Neural progenitor cell (in vitro differentiated cells): ENCODE measurements around the gene AMMECR1. TPM values are rescaled to one million over a fixed set of nuclear protein-coding genes. Genes with fewer than 3 reads are reported as not detected.

Experiments
- DNase-seq: peaks from one replicate; pipeline ENCODE4 v3.0.0-alpha.2; 2016; ENCODE audit warnings: low spot score
- H2AFZ ChIP-seq: fragments of 200-600 bp; sonication (generic); replicated peaks from 2 replicates; pipeline ENCODE4 v1.6.1; 2016; ENCODE audit warnings: antibody characterized with exemption
- H3F3A ChIP-seq: fragments of 200-600 bp; sonication (generic); 2 replicates; pipeline ENCODE4 v1.6.1; 2016; ENCODE audit warnings: antibody characterized with exemption, low read depth
- H3K27ac ChIP-seq: fragments of 200-600 bp; sonication (generic); 2 replicates; pipeline ENCODE4 v1.5.1; 2016; ENCODE audit warnings: mild to moderate bottlenecking
- H3K27me3 ChIP-seq: fragments of 200-600 bp; sonication (generic); 2 replicates; pipeline ENCODE4 v1.6.1; 2016; ENCODE audit warnings: mild to moderate bottlenecking, moderate library complexity
- H3K36me3 ChIP-seq: fragments of 200-600 bp; sonication (generic); 2 replicates; pipeline ENCODE4 v1.5.1; 2016
- H3K4me1 ChIP-seq: fragments of 200-600 bp; sonication (generic); 2 replicates; pipeline ENCODE4 v1.6.1; 2016; ENCODE audit warnings: mixed run types
- H3K4me2 ChIP-seq: fragments of 200-600 bp; sonication (generic); 2 replicates; pipeline ENCODE4 v1.6.1; 2016
- H3K4me3 ChIP-seq: fragments of 200-600 bp; sonication (generic); 2 replicates; pipeline ENCODE4 v1.5.1; 2016
- H3K79me2 ChIP-seq: fragments of 200-600 bp; sonication (generic); 2 replicates; pipeline ENCODE4 v1.6.1; 2016; ENCODE audit warnings: low read depth
- H3K9ac ChIP-seq: fragments of 200-600 bp; sonication (generic); 2 replicates; pipeline ENCODE4 v1.6.1; 2016
- H3K9me3 ChIP-seq: fragments of 200-600 bp; sonication (generic); 2 replicates; pipeline ENCODE4 v1.5.1; 2016; ENCODE audit warnings: low read depth
- H4K20me1 ChIP-seq: fragments of 200-600 bp; sonication (generic); 2 replicates; pipeline ENCODE4 v1.6.1; 2016; ENCODE audit warnings: low read depth
- H3K27ac Mint-ChIP-seq: 3 replicates; pipeline ENCODE4 v1.8.0; 2021; ENCODE audit warnings: mixed read lengths
- H3K27me3 Mint-ChIP-seq: 2 replicates; pipeline ENCODE4 v1.8.0; 2022; ENCODE audit warnings: low read depth, mild to moderate bottlenecking, inconsistent platforms, moderate library complexity, mixed read lengths; ENCODE audit not compliant: insufficient read depth
- H3K36me3 Mint-ChIP-seq: 3 replicates; pipeline ENCODE4 v1.8.0; 2021; ENCODE audit warnings: mixed read lengths
- H3K4me1 Mint-ChIP-seq: 3 replicates; pipeline ENCODE4 v1.8.0; 2021; ENCODE audit warnings: mixed read lengths
- H3K4me3 Mint-ChIP-seq: 3 replicates; pipeline ENCODE4 v1.8.0; 2021; ENCODE audit warnings: mild to moderate bottlenecking, moderate library complexity, mixed read lengths
- H3K9me3 Mint-ChIP-seq: 3 replicates; pipeline ENCODE4 v1.8.0; 2020; ENCODE audit warnings: mixed read lengths
- EZH2 ChIP-seq: fragments of 200-600 bp; sonication (generic); IDR thresholded peaks from 2 replicates; pipeline ENCODE4 v1.6.1; 2017; ENCODE audit warnings: antibody characterized with exemption, mild to moderate bottlenecking, moderate library complexity
- EZH2phosphoT487 ChIP-seq: fragments of 200-600 bp; sonication (generic); IDR thresholded peaks from 2 replicates; pipeline ENCODE4 v1.6.1; 2017; ENCODE audit warnings: antibody characterized with exemption
- total RNA-seq: library from RNA; depleted of rRNA; stranded (reverse); fragments of >200 nt; gene quantifications from 2 replicates; pipeline ENCODE4 v1.2.3, GENCODE V29; 2015; ENCODE audit warnings: low replicate concordance
- TF ChIP-seq, protein P1 (sequence below): fragments of 200-600 bp; sonication (generic); IDR thresholded peaks from 2 replicates; pipeline ENCODE4 v1.5.1; 2017; ENCODE audit warnings: antibody characterized with exemption, mild to moderate bottlenecking

AMMECR1 gene
- total RNA-seq, 1 donor from 2014 or later: 20.3 TPM

DNA sequence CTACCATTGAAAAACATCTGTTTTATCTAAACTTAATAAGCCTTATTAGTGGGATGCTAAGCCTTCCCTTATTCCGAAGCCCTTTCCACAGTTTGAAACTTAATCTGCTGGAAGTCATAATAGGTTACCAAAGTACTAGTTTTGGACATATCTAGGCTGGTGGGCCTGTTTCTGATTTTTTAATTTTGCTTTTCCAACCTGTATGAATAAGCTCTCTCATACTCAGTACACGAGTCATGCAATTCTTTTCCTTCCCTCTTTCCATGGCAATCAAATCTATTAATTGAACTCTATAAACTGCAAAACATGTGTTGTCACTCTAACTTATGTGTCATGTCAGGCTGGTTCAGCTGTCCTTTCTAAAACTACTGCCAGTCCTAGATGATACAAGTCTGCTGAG lies 91.0 kb downstream of the AMMECR1 start:
- Mint-ChIP-seq H3K4me3 (no peak overlapping the region), H3K4me1 (peaks cover 5% of the 10 kb centered on the region), H3K27me3 (peaks cover 2% of the 10 kb centered on the region), H3K27ac (no peak overlapping the region), H3K36me3 (peaks cover 14% of the 10 kb centered on the region), H3K9me3 (peaks cover 16% of the 10 kb centered on the region)
- no peaks in the 10 kb centered on the region for H4K20me1 ChIP-seq
- H3K9ac ChIP-seq: no peak overlapping the region
- H3K79me2 ChIP-seq: no peaks in the 10 kb centered on the region
- peaks cover under 1% of the 10 kb centered on the region for H3K9me3 ChIP-seq
- H2AFZ ChIP-seq: no peak overlapping the region
- no peaks in the 10 kb centered on the region for H3K27me3 ChIP-seq
- H3K4me2 ChIP-seq: no peak overlapping the region
- no peaks in the 10 kb centered on the region for H3F3A ChIP-seq
- H3K27ac ChIP-seq: no peak overlapping the region
- H3K36me3 ChIP-seq: no peaks in the 10 kb centered on the region
- no peak overlapping the region for H3K4me3 ChIP-seq
- no peak for DNase-seq
- no peaks in the 10 kb centered on the region for H3K4me1 ChIP-seq
- TF ChIP-seq EZH2phosphoT487 (no peak), EZH2 (no peak)
- TF ChIP-seq, protein P1, sequence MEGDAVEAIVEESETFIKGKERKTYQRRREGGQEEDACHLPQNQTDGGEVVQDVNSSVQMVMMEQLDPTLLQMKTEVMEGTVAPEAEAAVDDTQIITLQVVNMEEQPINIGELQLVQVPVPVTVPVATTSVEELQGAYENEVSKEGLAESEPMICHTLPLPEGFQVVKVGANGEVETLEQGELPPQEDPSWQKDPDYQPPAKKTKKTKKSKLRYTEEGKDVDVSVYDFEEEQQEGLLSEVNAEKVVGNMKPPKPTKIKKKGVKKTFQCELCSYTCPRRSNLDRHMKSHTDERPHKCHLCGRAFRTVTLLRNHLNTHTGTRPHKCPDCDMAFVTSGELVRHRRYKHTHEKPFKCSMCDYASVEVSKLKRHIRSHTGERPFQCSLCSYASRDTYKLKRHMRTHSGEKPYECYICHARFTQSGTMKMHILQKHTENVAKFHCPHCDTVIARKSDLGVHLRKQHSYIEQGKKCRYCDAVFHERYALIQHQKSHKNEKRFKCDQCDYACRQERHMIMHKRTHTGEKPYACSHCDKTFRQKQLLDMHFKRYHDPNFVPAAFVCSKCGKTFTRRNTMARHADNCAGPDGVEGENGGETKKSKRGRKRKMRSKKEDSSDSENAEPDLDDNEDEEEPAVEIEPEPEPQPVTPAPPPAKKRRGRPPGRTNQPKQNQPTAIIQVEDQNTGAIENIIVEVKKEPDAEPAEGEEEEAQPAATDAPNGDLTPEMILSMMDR: no peak

GRCh38 chrX:110224926-110225617 lies 92.8 kb downstream of the AMMECR1 start:
- no peaks in the 10 kb centered on the region for H3K36me3 ChIP-seq
- Mint-ChIP-seq H3K9me3 (no peaks in the 10 kb centered on the region), H3K4me3 (no peak overlapping the region)

GRCh38 chrX:110222497-110223257 lies 95.2 kb downstream of the AMMECR1 start:
- Mint-ChIP-seq H3K36me3 (no peaks in the 10 kb centered on the region), H3K4me1 (no peaks in the 10 kb centered on the region), H3K27me3 (no peaks in the 10 kb centered on the region), H3K27ac (no peak overlapping the region), H3K9me3 (no peaks in the 10 kb centered on the region), H3K4me3 (no peak overlapping the region)
- Histone ChIP-seq H3K9ac (no peak overlapping the region), H3K4me3 (no peak overlapping the region), H4K20me1 (no peaks in the 10 kb centered on the region), H3K4me2 (no peak overlapping the region), H3K4me1 (no peaks in the 10 kb centered on the region), H3K27ac (no peak overlapping the region), H3K36me3 (no peaks in the 10 kb centered on the region), H3K9me3 (peaks cover 6% of the 10 kb centered on the region), H3K79me2 (no peaks in the 10 kb centered on the region), H3F3A (no peaks in the 10 kb centered on the region), H2AFZ (no peak overlapping the region), H3K27me3 (no peaks in the 10 kb centered on the region)
- DNase-seq: no peak
- no peak for TF ChIP-seq EZH2phosphoT487
- TF ChIP-seq EZH2: no peak
- TF ChIP-seq, protein P1: no peak

More at GRCh38 chrX:110224926-110225617, 92.8 kb downstream of the AMMECR1 start:
- Histone ChIP-seq H3K9ac (no peak overlapping the region), H3K79me2 (no peaks in the 10 kb centered on the region), H2AFZ (no peak overlapping the region), H3K27me3 (no peaks in the 10 kb centered on the region), H3K9me3 (peaks cover 6% of the 10 kb centered on the region), H3K27ac (no peak overlapping the region), H3K4me2 (no peak overlapping the region), H3F3A (no peaks in the 10 kb centered on the region), H3K4me3 (no peak overlapping the region), H4K20me1 (no peaks in the 10 kb centered on the region), H3K4me1 (no peaks in the 10 kb centered on the region)
- Mint-ChIP-seq H3K4me1 (peaks cover 5% of the 10 kb centered on the region), H3K27me3 (no peaks in the 10 kb centered on the region), H3K27ac (no peak overlapping the region), H3K36me3 (peaks cover 3% of the 10 kb centered on the region)
- no peak for DNase-seq
- TF ChIP-seq EZH2phosphoT487 (no peak), EZH2 (no peak)
- TF ChIP-seq, protein P1: no peak
